Activated CD4-positive, alpha-beta T cell treated with anti-CD3 and anti-CD28 coated beads, Interleukin-2, amount 10 ng/mL, durations not matched to agents 7 days and 5 days (primary cell): ENCODE data around the gene CFAP100. TPM values are rescaled to one million over a fixed set of nuclear protein-coding genes. Genes with fewer than 3 reads are reported as not detected.

Experiments
- CTCF ChIA-PET: fragments of 350-600 bp; sonication (Branson Sonifier 250); formaldehyde crosslinking; loops from one replicate; lab custom pipeline; 2021; ENCODE audit warnings: antibody characterized with exemption; lab: Charles Lee
- POLR2A ChIA-PET: fragments of 350-600 bp; sonication (Branson Sonifier 250); formaldehyde crosslinking; loops from one replicate; lab custom pipeline; 2021; ENCODE audit warnings: antibody characterized with exemption; lab: Charles Lee
- DNase-seq: peaks from one replicate; pipeline ENCODE4 v3.0.0-alpha.2; 2020
- H3K27ac Mint-ChIP-seq: one replicate; pipeline ENCODE4 v1.8.0; 2021; ENCODE audit warnings: mild to moderate bottlenecking, moderate library complexity, mixed read lengths
- H3K27me3 Mint-ChIP-seq: one replicate; pipeline ENCODE4 v1.8.0; 2021; ENCODE audit warnings: mixed read lengths
- H3K36me3 Mint-ChIP-seq: one replicate; pipeline ENCODE4 v1.8.0; 2021; ENCODE audit warnings: low read depth, mixed read lengths
- H3K4me1 Mint-ChIP-seq: one replicate; pipeline ENCODE4 v1.8.0; 2021; ENCODE audit warnings: mixed read lengths
- H3K4me3 Mint-ChIP-seq: one replicate; pipeline ENCODE4 v1.8.0; 2021; ENCODE audit warnings: mild to moderate bottlenecking, moderate library complexity, mixed read lengths
- H3K9me3 Mint-ChIP-seq: one replicate; pipeline ENCODE4 v1.8.0; 2021; ENCODE audit warnings: mixed read lengths
- total RNA-seq, 2 experiments: library from RNA; stranded (reverse); gene quantifications; one replicate each; pipeline ENCODE4 v1.2.3, GENCODE V29; 2021

CFAP100 gene
- total RNA-seq, 2 experiments from 2014 or later = not detected

DNA sequence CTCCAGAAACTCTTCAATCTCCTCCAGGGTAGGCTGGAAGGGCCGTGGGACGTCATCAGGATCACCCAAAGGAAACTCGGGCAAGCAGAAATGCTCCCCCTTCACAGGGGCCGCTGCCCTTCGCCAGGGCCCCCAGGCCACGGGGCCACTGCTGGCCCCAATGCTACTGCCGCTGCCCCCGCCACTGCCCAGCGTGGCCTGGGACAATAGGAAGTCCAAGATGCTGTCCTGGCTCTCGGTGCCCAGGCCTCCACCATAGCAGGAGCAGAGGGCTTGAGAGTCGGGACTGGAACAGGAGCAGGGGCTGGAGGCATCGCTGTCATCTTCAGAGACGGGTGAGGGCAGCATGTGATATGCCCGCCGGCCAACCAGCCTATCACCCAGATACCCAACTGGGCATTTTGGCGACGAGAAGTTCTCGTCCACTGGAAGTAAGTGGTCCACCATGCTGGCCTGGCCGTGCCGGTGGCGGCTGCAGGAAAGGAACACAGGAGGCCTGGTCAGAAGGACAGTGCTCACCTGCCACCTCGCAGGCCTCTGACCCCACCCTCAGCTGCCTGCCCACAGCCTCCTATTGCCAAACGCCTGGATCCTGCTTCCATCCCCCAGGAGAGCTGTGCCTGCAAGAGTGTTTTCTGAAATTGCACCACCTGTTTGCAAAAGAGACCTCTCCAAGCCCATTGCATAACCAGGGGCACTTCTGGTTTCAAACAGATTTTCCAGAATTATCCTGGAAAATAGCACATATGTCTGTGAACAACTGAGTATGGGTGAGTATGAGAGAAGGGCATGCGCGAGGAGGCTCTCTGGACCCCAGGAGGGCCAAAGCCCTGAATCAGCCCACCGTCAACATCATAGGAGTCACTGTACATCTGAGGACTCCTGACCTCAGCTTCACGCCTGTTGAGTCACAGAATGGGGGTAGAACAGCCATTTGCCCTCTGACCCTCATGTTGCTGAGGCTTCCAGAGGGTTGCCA, 41.9 kb upstream of the CFAP100 start:
- CTCF ChIA-PET = no interaction called here
- DNase-seq = no peak
- H3K4me3 Mint-ChIP-seq = no peak overlapping the region
- POLR2A ChIA-PET = no interaction called here
- H3K36me3 Mint-ChIP-seq = no peaks in the 10 kb centered on the region
- H3K27me3 Mint-ChIP-seq = peaks cover 20% of the 10 kb centered on the region
- no peaks in the 10 kb centered on the region for H3K9me3 Mint-ChIP-seq
- no peak overlapping the region for H3K27ac Mint-ChIP-seq
- H3K4me1 Mint-ChIP-seq = peaks cover 8% of the 10 kb centered on the region

DNA sequence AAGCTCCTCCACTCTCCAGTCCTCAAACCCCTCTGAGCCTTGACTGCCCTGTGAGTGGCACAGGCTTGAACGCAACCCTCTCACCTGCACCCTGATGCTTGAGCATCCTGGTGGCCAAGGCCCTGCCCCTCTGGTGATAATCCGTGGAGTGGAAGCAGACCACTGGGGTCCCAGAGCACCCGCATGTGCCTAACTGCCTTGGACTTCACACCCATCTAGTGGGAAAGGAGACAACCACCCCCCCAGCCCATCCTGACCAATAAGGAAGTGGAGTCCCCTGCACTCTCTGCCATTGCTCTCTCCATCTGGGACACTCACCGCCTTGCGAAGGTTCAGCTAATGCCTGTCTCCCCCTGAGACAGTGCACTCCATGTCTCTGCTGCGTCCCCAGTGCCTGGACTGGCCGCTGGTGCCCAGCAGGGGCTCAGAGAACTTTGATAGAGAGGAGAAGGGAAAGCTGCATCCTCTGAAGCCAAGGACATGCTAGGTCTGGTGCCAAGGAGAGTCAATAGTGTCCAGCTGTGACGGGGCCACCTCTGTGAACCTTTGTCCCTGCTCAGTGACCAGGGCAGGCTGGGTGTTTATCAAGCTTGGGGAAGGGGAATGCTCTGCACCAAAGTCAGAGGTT, 40.9 kb upstream of the CFAP100 start:
- DNase-seq = no peak
- Mint-ChIP-seq H3K9me3 (no peaks in the 10 kb centered on the region), H3K27ac (no peak overlapping the region), H3K27me3 (peaks cover 30% of the 10 kb centered on the region), H3K4me1 (peaks cover 12% of the 10 kb centered on the region), H3K4me3 (no peak overlapping the region), H3K36me3 (no peaks in the 10 kb centered on the region)
- ChIA-PET CTCF (no interaction called here), POLR2A (no interaction called here)

DNA sequence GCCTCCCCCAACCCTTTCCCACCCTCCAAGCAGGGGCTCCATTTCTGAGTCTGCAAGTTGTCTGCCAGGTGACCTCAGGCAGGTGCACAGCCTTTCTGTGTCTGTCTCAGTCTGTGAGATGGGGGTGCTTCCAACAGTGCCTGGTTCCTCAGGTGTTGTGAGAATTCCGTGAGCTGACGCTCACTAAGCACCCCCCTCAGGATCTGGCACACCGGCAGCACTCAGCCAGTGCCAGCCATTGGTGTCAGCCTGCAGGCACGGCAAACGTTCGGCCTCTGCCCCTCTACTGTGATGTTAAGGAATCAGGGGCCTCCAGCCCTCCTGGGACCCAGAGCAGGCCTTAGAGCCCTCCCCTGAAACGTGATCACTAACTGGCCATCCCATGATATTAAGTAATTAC, 39.9 kb upstream of the CFAP100 start:
- ChIA-PET CTCF (no interaction called here), POLR2A (no interaction called here)
- Mint-ChIP-seq H3K27ac (no peak overlapping the region), H3K4me3 (no peak overlapping the region), H3K4me1 (peaks cover 12% of the 10 kb centered on the region), H3K36me3 (no peaks in the 10 kb centered on the region), H3K27me3 (peaks cover 38% of the 10 kb centered on the region), H3K9me3 (no peaks in the 10 kb centered on the region)
- no peak for DNase-seq

DNA sequence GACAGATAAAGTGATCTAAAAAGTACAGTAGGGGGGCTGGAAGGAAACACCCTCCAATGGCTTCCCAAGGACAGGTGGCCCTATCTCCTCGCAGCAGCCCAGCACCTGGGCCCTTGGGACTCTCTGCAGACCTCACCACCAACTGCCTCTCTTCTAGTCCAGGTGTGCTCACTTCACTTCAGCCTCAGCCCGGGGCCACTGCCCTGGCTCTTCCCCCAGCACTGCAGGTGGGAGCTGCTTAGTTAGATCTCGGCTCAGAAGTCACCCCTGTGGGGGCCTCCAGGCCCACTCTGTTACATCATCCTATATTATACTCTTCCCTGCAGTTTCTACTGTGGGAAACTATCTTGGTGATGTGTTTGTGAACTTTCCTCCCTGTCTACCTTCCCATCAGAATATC, 39.5 kb upstream of the CFAP100 start:
- CTCF ChIA-PET = no interaction called here
- peak overlapping the region; percentile 45 for H3K4me3 Mint-ChIP-seq

DNA sequence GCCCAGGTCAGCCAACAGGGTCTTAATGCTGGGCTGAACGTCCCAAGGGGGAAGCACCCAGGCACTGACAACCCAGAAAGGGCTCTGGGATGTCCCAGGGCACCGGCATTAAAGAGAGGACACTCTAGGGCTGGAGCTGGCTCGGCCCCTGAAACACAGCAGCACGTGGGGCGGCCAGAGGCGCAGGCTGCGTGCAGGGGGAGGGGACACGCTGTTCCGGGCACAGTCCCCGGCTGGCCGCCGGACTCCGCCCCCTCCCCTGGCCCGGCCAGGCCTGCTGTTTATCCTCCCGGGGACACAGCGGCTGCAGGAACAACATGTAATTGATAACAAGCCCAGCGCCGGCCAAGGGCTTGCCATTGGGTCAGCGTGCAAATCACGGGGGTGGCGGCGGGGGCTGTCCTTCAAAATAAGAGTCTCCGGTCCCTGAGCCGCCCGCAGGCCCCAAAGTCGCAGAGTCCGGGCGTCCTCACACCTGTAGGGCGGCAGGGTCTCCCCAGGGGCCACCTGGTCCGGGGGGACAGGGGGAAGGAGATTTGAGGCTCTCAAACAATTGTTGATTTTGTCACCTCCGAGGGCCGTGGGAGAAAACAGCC, 38.8 kb upstream of the CFAP100 start:
- ChIA-PET POLR2A (interaction anchor here (0.6 kb wide), 1 partner anchor 654 kb away, joined by 3 read pairs; no protein-coding TSS in a partner anchor), CTCF (no interaction called here)
- Mint-ChIP-seq H3K27me3 (peaks cover 45% of the 10 kb centered on the region), H3K27ac (peak overlapping the region; percentile 46), H3K36me3 (no peaks in the 10 kb centered on the region), H3K4me3 (peak overlapping the region; percentile 73), H3K9me3 (no peaks in the 10 kb centered on the region), H3K4me1 (peaks cover 12% of the 10 kb centered on the region)
- DNase-seq = no peak

More for the DNA sequence above, 39.5 kb upstream of the CFAP100 start:
- peaks cover 43% of the 10 kb centered on the region for H3K27me3 Mint-ChIP-seq
- no peak for DNase-seq
- peaks cover 12% of the 10 kb centered on the region for H3K4me1 Mint-ChIP-seq
- POLR2A ChIA-PET = no interaction called here
- no peaks in the 10 kb centered on the region for H3K9me3 Mint-ChIP-seq
- H3K27ac Mint-ChIP-seq = no peak overlapping the region
- no peaks in the 10 kb centered on the region for H3K36me3 Mint-ChIP-seq

DNA sequence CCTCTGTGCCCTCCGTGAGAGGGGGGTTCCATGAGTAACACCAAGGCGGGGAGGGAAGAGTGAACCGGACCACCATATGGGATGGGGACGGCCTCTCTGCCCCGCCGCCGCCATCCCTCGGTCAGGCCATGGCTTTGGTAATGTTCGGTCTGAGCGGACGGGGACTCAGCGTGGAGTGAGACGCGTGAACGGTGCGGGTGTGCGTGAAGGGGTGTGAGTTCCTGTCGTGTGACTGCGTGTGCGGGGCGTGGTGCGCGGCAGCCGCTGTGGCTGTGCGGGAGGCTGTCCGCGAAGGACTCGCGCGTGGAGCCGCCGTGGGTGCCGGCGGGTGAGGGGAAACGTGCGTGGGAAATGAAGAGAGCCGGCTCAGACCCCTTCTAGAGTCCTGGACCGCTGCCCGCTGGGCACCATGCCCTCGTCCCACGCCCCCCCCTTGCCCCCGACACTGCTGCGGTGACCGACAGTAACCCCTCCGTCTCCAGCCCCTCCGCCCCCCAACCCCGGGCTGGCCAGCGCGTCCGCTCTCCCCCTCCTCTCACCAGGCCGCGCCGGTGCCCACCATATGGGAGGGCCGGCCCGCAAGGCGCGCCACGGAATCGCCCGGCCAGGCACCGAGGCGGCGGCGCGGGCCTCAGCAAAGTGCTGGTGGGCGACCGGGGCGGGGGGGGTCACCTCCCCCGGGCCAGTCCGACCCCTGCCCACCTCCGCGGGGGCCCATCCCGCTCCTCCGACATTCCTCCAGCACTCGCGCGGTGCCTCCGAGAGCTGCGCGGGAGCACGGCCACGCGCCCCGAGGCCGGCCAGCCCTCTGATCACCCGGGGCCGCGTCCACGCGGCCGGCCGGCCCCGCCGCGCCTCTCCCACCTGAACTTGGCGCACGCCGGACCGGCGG, 38.1 kb upstream of the CFAP100 start:
- Mint-ChIP-seq H3K9me3 (no peaks in the 10 kb centered on the region), H3K4me3 (peak overlapping the region; percentile 73), H3K27ac (peak overlapping the region; percentile 46), H3K27me3 (peaks cover 49% of the 10 kb centered on the region), H3K36me3 (no peaks in the 10 kb centered on the region), H3K4me1 (peaks cover 12% of the 10 kb centered on the region)
- ChIA-PET POLR2A (interaction anchor here (0.6 kb wide), 1 partner anchor 653 kb away, joined by 3 read pairs; no protein-coding TSS in a partner anchor), CTCF (no interaction called here)
- no peak for DNase-seq

DNA sequence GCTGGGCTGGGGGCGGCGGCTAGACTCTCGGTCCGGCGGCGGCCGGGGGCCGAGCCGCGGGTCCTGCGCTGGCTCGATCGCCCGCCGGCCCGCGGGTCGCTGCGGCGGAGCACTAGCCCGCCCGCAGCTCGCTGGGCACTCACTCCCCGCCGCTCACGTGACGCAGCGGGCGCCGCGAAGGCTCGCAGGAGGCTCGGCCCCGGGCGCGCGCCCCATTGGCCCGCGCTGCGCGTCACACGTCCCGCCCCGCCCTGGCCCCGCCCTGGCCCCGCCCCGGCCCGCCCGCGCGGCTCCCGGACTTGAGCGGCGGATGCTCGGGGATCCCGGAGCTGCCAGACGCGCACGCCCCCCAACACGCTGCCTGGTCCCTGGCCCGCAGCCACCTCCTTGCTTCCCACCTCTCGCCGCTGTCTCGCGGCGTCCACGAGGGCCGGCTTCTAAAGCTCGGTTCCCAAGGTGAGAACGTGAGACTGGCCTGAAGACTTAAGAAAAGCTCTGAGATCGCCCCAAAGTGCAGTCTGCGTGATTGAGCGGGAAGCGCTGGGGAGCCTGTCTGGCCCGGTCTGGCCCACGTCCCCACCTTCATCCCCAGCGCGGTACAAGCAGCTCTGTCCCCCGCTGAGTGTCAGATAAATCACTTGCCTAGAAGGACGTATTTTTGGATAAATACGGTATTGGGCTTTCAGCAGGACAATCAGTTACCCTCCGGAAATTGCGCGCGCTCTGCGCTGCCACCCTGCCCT, 37.2 kb upstream of the CFAP100 start, which contains the start of gene KLF15:
TSS of gene KLF15 (minus strand) at position 114 of the 743 bp plus-strand sequence. CDS start 4,486 bp downstream, outside the sequence.
- CTCF ChIA-PET = no interaction called here
- peak; percentile 70 for DNase-seq
- H3K36me3 Mint-ChIP-seq = no peaks in the 10 kb centered on the region
- peaks cover 12% of the 10 kb centered on the region for H3K4me1 Mint-ChIP-seq
- peak within 1 kb of the TSS; percentile 74 for H3K4me3 Mint-ChIP-seq
- H3K9me3 Mint-ChIP-seq = no peaks in the 10 kb centered on the region
- peaks cover 51% of the 10 kb centered on the region for H3K27me3 Mint-ChIP-seq
- peak within 1 kb of the TSS; percentile 46 for H3K27ac Mint-ChIP-seq
- POLR2A ChIA-PET = no interaction called here

DNA sequence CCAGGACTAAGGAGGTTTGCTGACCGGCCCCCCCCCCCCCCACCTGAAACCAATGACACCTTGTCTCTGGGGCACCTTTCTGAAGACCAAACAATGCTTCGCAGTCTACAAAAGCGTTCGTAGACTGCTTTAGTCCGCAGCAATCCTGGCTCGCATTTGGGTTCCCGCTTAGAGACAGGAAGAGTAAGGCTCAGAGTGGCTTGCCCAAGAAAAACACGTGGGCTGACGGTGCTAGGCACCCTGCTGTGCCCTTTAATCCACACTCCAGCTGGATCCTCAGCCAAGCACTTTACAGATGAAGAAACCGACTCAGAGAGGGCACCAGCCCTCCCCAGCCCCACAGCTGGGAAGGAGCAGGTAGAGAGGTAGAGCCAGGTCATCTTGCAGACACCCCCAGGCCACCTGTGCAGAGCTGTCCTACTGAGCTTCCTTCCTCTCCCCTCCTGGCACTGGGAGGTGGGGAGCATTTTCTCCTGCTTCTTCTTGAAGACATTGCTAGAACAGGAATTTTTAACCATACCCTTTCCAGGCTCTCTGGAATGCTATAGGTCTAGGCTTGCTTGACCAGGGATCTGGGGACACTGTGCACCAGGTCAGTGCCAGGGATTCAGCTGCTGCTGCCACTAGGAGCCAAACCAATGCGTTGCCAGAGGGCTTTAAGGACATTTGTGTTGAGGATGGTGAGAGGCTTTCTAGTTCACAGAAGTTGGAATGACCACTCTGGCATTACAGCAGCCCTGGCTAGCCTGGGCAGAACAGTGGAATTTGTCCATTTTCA, 36.5 kb upstream of the CFAP100 start:
- Mint-ChIP-seq H3K4me3 (peak overlapping the region; percentile 74), H3K4me1 (peaks cover 12% of the 10 kb centered on the region), H3K27ac (no peak overlapping the region), H3K27me3 (peaks cover 53% of the 10 kb centered on the region), H3K36me3 (no peaks in the 10 kb centered on the region), H3K9me3 (no peaks in the 10 kb centered on the region)
- ChIA-PET POLR2A (no interaction called here), CTCF (interaction anchor here (1.2 kb wide), 1 partner anchor 13 kb away, joined by 3 read pairs; no protein-coding TSS in a partner anchor)
- no peak for DNase-seq

DNA sequence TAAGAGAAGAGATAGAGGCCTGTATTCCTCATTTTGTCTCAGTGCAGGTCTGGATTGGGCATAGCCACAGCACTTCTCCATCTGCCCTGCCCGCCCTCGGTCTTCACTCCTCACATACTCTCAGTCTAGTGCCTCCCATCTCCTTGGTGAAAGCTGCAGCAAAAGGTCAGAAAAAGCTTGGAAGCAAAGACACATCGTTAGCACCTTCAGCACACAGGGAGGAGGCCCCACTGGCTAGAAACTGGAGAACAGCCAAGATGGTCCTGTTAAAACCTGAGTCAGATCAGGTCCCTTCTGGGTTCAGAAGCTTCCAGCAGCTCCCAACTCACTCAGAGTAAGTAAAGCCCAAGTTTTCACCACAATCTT, 35.9 kb upstream of the CFAP100 start:
- Mint-ChIP-seq H3K27ac (no peak overlapping the region), H3K27me3 (peaks cover 53% of the 10 kb centered on the region), H3K9me3 (no peaks in the 10 kb centered on the region), H3K4me3 (no peak overlapping the region), H3K36me3 (no peaks in the 10 kb centered on the region), H3K4me1 (peaks cover 12% of the 10 kb centered on the region)
- ChIA-PET POLR2A (no interaction called here), CTCF (interaction anchor here (1.2 kb wide), 1 partner anchor 12 kb away, joined by 3 read pairs; no protein-coding TSS in a partner anchor)
- no peak for DNase-seq

DNA sequence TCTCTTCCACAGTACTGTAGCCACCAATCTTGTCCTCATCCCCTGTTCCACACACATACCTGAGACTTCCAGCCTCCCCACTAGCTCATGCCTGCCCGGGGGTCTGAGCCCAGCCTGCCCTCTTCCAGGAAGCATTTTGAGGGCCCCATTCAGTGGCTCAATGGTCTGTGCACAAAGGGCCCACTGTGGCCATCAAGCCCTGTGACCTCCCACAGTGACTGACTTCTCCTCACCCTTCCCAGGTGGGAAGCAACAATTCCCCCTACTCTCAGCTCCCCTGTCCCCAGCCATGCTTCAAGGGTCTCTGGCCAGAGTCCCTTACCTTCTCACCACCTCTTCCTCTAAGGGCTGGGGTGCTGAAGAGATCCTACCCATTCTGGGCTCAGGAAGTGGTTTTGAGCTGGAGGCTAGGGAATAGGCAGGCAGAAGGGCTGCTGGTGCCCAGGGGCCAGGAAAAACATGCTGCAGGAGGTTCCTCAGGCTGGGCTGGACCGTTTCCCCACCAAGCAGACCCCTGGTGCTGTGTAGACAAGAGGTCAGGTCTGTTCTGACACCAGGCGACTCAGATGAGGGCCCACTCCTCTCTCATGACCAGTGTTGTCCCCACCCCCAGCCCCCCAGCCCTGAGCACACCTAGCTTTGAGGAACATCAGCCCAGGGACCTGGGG, 34.5 kb upstream of the CFAP100 start:
- DNase-seq = no peak
- Mint-ChIP-seq H3K36me3 (no peaks in the 10 kb centered on the region), H3K4me3 (no peak overlapping the region), H3K4me1 (peaks cover 12% of the 10 kb centered on the region), H3K27ac (no peak overlapping the region), H3K9me3 (no peaks in the 10 kb centered on the region), H3K27me3 (peaks cover 48% of the 10 kb centered on the region)
- ChIA-PET POLR2A (no interaction called here), CTCF (no interaction called here)

DNA sequence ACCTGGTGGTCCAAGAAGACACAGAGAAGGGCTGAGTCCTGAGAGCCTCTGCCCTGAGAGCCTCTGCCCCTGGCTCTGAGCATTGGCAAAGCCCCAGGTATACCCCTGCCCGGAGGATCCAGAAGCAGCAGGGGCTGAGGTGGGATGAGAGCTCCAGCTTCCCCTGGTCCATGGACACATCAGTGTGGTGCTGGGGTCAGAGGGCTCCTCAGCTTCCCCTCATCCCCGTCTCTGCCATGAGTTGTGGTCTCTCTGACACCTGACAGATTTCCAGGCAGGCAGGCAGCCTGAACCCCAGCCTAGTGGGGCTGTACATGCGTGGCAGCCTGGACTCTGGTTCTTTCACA, 34.0 kb upstream of the CFAP100 start:
- Mint-ChIP-seq H3K27me3 (peaks cover 43% of the 10 kb centered on the region), H3K4me3 (no peak overlapping the region)

More for the DNA sequence above, 34.0 kb upstream of the CFAP100 start:
- Mint-ChIP-seq H3K4me1 (peaks cover 12% of the 10 kb centered on the region), H3K27ac (no peak overlapping the region), H3K36me3 (no peaks in the 10 kb centered on the region), H3K9me3 (no peaks in the 10 kb centered on the region)
- CTCF ChIA-PET = no interaction called here
- no peak for DNase-seq
- POLR2A ChIA-PET = no interaction called here
